GM12873 (cell line): ENCODE data around the gene MEF2C.

ENCODE experiments used
- CTCF ChIP-seq: IDR thresholded peaks from 2 replicates; pipeline ENCODE4 v1.5.1; 2012; ENCODE audit warnings: low read depth, mild to moderate bottlenecking, moderate library complexity, low read length, control low read depth; ENCODE audit not compliant: insufficient read depth; ENCODE audit errors: missing control alignments

The MEF2C gene

DNA sequence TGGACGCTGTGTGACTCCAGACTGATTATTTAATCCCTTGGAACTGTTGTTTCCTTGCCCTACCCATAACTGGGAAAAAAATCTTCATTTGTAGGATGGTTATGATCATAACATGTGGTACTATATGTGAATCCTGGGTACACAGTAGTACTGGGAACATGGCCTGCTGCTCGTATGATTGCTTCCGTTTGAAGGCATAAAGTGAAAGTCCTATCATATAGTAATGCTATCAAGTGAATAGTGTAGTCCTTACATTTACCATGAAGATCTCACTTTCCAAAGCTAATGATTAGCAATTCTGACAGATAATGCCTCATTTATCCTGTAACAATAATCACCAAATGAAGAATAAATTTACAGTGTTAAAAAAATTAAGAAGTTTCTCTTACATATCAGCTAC, 53.2 kb downstream of the MEF2C start:
- TF ChIP-seq CTCF, result no peak

GRCh38 chr5:88829054-88829453, 53.9 kb downstream of the MEF2C start:
- peak; percentile 62 for TF ChIP-seq CTCF

GRCh38 chr5:88827997-88828396, 55.0 kb downstream of the MEF2C start:
- no peak for TF ChIP-seq CTCF

DNA sequence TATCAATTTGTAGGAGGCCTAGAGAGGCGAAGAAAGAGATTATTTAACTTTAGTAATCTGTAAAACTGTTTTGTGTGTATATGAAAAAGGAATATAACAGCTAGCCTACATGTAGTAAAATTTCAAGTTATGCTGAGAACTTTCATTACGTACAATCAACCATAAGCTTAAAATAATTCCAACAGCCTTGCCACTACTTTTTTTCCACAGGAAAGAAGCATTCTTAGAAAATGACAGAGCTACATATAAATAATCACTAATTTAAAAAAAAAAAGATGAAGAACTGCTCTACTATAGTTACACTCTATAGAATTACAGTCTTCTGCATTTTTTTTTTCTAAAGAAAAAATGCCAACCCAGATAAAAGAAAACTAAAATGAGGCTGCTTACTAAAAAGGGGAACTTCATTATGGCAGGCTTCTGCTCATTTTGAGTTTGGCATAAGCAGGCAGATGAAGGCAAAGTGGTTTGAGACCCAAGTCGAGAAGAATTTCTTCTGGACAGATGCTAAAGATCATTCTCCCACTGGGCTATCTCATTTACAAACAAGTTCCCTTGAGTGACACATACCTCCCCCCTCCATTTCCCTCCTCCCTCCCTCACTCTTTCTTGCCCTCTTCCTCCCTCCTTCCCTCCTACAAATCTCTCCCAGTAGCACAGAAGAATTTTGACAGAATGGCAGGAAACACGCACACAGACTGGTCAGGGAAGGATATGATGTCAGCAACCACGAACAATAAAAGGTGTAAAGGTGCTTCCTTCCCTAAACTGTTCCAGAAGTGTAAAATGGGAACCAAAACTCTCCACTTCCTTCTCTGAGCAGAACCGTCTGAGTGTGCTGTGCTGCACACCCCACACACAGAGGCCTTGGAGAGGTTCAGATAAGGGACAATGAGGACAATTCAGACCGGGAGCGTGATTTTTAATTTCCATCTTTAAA, 56.1 kb downstream of the MEF2C start:
- TF ChIP-seq CTCF, result no peak

DNA sequence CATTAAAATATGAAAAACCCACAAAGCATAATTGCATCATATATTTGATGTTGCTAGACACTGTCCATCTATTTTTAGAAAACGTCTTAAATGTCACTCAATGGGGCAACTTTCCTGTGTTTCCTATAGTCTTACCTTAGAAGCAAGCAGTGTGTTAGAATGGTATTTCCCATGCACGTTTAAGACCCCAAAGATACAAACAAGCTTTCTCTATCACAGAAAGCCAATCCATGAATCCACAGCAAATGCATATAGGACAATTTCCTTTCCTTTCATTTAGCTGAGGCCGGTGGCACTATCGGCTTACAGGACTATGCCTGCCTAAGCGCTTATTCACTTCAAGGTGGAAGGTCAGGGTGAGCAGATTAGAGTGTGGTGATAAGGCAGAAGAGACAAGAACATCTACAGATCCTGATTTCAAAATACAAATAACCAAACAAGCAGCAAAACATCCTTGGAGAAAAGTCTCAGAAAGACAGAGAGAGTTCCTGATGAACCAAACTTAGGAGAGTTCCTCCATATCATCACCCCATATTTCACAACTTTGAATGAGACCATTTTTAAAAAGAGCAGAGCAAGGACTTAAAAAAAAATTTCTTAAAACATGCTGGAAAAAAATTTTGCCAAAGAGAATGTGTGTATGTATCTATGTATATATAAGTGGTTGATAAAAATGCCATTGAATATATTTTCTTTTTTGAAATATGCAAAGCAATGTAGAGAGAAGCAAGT, 57.2 kb downstream of the MEF2C start:
- no peak for TF ChIP-seq CTCF

GRCh38 chr5:88824892-88825583, 57.9 kb downstream of the MEF2C start:
- no peak for TF ChIP-seq CTCF

DNA sequence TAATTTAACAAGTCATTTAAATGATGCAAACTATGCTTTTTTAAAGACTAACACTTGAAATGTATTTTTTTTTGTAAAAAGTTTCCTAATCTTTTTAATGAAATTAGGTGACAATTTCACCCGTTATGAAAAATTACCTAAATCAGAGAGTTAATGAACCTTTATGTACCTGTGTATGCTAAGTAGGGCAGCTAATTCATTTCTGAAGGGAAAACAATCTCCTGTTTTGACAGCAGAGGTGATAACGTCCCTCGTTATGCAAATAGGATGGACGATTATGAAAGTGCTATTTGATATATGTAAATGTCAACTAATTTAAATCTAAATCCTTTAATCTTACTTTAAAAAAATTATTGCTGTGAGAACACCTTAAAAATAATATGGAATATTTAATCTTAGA, 58.8 kb downstream of the MEF2C start:
- TF ChIP-seq CTCF, result no peak
